SH-SY5Y (cell line): ENCODE results near the gene SECISBP2.

Experiments
- GATA2 ChIP-seq: IDR thresholded peaks from 2 replicates; pipeline ENCODE4 v1.6.1; 2011; ENCODE audit warnings: mild to moderate bottlenecking, low read depth, low read length
- GATA3 ChIP-seq: IDR thresholded peaks from 2 replicates; pipeline ENCODE4 v1.6.1; 2011; ENCODE audit warnings: low read depth, mild to moderate bottlenecking, low read length, moderate library complexity

DNA sequence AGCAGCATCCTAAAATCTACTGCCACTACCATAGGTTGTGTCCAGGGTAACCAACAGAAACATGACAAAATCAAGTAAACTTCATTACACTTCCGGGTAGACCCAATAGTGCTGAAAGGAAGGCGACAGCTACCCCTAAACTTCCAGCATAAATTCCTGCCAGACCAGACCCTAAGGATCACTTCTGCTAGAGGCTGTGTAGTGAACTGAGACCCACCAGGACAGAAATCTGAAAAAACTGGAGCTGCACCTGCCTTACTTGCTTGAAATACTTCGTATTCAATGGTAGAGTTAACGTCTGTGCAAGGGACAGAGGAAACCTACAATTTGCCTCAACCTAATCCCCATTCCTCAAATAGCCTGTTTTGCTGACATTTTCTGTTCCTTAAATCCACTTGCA is 1.0 kb upstream of the SECISBP2 start:
- no peak for TF ChIP-seq GATA2
- no peak for TF ChIP-seq GATA3
